PFSK-1 (cell line): ENCODE data around the gene PLEKHM3.

Experiments used
- FOXP2 ChIP-seq: optimal IDR thresholded peaks from 2 replicates; pipeline ENCODE3; 2011; ENCODE audit warnings: borderline replicate concordance, control low read depth, inconsistent platforms; ENCODE audit not compliant: insufficient read depth; ENCODE audit errors: extremely low read length, extremely low read depth
- POLR2AphosphoS5 ChIP-seq: IDR thresholded peaks from 2 replicates; pipeline ENCODE4 v1.6.1; 2012; ENCODE audit warnings: low read depth, mild to moderate bottlenecking, control low read depth, low read length, moderate library complexity
- SIN3A ChIP-seq: IDR thresholded peaks from 2 replicates; pipeline ENCODE4 v1.6.1; 2012; ENCODE audit warnings: mild to moderate bottlenecking, low read length, moderate library complexity, borderline replicate concordance; ENCODE audit not compliant: insufficient read depth
- TAF1 ChIP-seq: IDR thresholded peaks from 2 replicates; pipeline ENCODE4 v1.6.1; 2012; ENCODE audit warnings: low read length, control low read depth, borderline replicate concordance; ENCODE audit not compliant: insufficient read depth
- TF ChIP-seq, protein P1 (sequence below), 2 experiments: IDR thresholded peaks; 2 replicates each; pipeline versions ENCODE4 v1.6.1 to v1.8.0; 2011 to 2012; ENCODE audit warnings: low read depth in 2 of 2, low read length in 2 of 2, control low read depth in 1 of 2, inconsistent platforms in 1 of 2, mild to moderate bottlenecking in 1 of 2, moderate library complexity in 1 of 2; ENCODE audit not compliant: insufficient read depth in 1 of 2

PLEKHM3 gene

DNA sequence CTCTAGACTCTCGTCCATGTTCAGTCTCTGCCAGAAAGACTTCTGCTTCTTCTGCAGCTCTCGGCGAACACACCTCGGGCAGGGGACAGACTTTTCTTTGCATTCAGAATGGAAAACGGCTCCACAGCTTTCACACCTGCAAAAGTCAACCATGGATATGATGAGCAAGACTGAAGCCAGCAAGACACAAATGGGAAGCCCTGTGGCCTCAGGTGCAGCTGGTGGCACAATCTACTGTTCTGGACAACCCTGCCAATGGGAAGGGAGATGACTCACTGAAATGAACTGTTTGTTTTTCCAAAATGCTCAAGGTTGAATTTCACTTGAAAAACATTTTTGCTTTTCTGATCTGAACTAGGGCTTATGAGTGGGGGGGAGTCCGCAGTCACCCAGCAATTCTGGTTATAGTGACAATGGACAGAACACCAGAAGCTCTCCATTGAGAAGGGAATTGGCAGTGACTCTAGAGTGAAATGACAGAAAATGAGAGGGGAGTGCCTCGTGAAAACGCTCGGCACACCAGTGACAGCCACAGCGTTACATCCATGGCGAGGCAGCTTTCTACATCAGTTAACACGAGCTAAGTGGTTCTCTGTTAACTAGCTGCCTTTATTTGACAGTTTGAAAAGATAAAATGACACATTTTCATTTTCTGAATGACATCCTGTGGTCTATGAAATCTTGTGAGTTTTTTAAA, 196.8 kb downstream of the PLEKHM3 start:
- TF ChIP-seq, protein P1, sequence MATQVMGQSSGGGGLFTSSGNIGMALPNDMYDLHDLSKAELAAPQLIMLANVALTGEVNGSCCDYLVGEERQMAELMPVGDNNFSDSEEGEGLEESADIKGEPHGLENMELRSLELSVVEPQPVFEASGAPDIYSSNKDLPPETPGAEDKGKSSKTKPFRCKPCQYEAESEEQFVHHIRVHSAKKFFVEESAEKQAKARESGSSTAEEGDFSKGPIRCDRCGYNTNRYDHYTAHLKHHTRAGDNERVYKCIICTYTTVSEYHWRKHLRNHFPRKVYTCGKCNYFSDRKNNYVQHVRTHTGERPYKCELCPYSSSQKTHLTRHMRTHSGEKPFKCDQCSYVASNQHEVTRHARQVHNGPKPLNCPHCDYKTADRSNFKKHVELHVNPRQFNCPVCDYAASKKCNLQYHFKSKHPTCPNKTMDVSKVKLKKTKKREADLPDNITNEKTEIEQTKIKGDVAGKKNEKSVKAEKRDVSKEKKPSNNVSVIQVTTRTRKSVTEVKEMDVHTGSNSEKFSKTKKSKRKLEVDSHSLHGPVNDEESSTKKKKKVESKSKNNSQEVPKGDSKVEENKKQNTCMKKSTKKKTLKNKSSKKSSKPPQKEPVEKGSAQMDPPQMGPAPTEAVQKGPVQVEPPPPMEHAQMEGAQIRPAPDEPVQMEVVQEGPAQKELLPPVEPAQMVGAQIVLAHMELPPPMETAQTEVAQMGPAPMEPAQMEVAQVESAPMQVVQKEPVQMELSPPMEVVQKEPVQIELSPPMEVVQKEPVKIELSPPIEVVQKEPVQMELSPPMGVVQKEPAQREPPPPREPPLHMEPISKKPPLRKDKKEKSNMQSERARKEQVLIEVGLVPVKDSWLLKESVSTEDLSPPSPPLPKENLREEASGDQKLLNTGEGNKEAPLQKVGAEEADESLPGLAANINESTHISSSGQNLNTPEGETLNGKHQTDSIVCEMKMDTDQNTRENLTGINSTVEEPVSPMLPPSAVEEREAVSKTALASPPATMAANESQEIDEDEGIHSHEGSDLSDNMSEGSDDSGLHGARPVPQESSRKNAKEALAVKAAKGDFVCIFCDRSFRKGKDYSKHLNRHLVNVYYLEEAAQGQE (IDR thresholded peaks at IDR 0.05; ENCODE audit: insufficient read depth in 1 of 2, low read depth in 2 of 2, low read length in 2 of 2) = no peak
- TF ChIP-seq SIN3A (no peak), POLR2AphosphoS5 (no peak), FOXP2 (no peak), TAF1 (no peak)

DNA sequence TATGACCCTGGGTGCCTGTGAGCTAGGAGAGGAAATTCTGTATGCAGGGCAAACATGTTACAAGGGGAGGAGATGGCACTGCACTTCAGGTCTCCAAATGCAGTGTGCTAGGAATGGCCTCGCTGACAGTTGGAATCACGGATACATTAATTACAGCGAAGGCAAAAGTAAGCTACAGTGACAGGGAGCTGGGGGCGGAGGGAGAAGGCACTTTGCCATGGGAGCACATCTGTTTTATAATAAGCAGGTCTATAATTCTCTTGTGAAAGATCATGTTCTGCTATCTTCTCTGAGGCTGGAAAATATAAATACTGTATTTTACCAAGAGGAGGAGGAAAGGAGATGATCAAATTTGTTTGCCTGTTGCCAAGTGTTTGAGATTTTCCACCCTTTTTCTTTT, 199.3 kb downstream of the PLEKHM3 start:
- TF ChIP-seq FOXP2 (no peak), SIN3A (no peak), TAF1 (no peak), POLR2AphosphoS5 (no peak)
- TF ChIP-seq, protein P1 (IDR thresholded peaks at IDR 0.05; ENCODE audit: insufficient read depth in 1 of 2, low read depth in 2 of 2, low read length in 2 of 2) = no peak

DNA sequence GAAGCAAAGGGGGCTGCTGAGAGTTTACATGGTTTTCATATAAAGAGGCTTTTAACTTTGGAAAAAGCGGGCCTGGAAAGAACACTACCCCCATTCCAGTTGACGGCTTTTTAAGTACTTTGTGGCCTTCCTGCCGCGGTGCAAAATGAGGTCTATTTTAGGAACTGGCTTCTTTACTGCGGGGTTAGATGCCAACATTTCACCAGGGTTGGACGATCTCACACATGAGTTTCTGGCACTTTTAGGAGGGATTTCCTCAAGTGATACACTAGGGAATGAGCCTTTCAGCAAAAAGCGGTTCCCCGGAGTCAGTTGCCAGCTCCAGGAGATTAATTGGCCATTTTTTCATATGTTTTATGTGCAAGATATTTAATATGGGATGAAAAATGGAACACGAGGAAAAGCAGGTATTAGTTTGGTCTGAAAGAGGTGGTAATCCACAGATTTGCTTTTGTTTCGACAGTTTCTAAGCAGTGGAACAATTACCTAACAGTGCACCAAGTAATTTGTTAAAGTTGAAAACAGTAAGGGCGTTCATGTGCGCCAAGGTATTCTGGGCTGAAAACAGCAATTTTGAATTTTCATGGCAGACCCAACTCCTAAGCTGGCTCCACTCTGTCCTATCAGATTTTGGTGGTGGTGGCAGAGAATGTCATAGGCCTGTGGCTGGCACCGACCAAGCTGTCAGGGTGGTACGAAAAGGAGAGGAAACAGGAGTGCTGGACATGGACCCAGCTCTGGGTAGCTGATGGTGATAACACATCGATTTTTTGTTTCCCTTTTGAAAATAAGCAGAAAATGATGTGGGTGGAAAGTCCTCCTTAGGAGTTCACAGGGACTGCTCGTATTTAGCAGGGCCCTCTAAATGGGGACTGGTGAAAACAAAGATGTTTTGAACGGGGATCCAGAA, 200.0 kb downstream of the PLEKHM3 start:
- no peak for TF ChIP-seq POLR2AphosphoS5
- TF ChIP-seq SIN3A = no peak
- no peak for TF ChIP-seq TAF1
- TF ChIP-seq FOXP2 = no peak
- TF ChIP-seq, protein P1 (IDR thresholded peaks at IDR 0.05; ENCODE audit: insufficient read depth in 1 of 2, low read depth in 2 of 2, low read length in 2 of 2) = no peak

DNA sequence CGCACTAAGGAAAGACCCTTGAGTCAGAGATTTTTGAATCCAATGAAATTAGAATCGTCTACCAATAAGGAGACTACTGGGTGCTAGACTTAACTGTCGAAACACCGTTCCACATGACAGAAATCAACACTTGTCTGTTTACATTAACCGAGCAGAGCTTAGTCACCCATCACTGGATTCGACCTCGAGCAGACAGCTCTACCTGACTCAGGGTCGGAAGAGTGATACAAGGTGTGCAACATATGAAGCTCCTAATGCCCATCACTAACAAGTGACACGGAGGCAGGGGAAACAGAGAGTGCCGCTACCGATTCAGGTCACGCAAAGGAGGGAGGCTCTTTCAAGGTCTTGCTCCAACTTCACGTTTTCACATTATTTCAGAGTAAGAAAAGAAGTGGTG, 201.5 kb downstream of the PLEKHM3 start:
- TF ChIP-seq, protein P1 (IDR thresholded peaks at IDR 0.05; ENCODE audit: insufficient read depth in 1 of 2, low read depth in 2 of 2, low read length in 2 of 2) = no peak
- TF ChIP-seq POLR2AphosphoS5 (no peak), TAF1 (no peak), FOXP2 (no peak), SIN3A (no peak)
